ENCODE measurements around the gene FOXO6. TPM values are rescaled to one million over a fixed set of nuclear protein-coding genes. Genes with fewer than 3 reads are reported as not detected.

Gene FOXO6
- total and polyA plus RNA-seq, 2 of the 13 experiments (the other 11 are each of a cell fraction or from before 2014, with no cell fraction given) = 0.13 TPM; not detected in 1

GRCh38 chr1:41325801-41326200 is 35.4 kb upstream of the FOXO6 start:
- Histone ChIP-seq H3K9ac (ENCODE audit: insufficient read depth, low read depth, low read length) (no peak overlapping the region), H4K20me1 (ENCODE audit: insufficient read depth, low read length) (no peaks in the 10 kb centered on the region), H3K4me3 (replicated peaks in 1 of 3; ENCODE audit: insufficient read depth in 1 of 3, low read depth in 2 of 3, low read length in 3 of 3) (no peak overlapping the region), H2AFZ (ENCODE audit: low read length) (no peak overlapping the region), H3K27me3 (ENCODE audit: control insufficient read depth in 1 of 2, insufficient read depth in 2 of 2, low read length in 2 of 2) (peaks cover 0 to 4% of the 10 kb centered on the region in 2 experiments; a peak in 2 of 5 replicates), H3K79me2 (ENCODE audit: insufficient read depth, low read length) (no peaks in the 10 kb centered on the region), H3K4me1 (ENCODE audit: insufficient read depth, low read length) (no peaks in the 10 kb centered on the region), H3K27ac (ENCODE audit: extremely low read length, insufficient read depth, low read length) (no peak overlapping the region), H3K36me3 (replicated peaks in 1 of 2; ENCODE audit: control insufficient read depth in 1 of 2, insufficient read depth in 2 of 2, low read length in 2 of 2) (no peaks in the 10 kb centered on the region), H3K4me2 (ENCODE audit: low read depth, low read length) (no peak overlapping the region), H3K9me3 (ENCODE audit: low read length) (no peaks in the 10 kb centered on the region)
- no TSS peak for BruUV-seq (replicated peaks)
- in situ Hi-C loops (cut with HindIII; ENCODE audit: extremely low pct_ligation_motif_present, low pct_unique_long_range_greater_than_20kb) = no loop called here
- FAIRE-seq = no peak
- intact Hi-C loops (cut with micrococcal nuclease; ENCODE audit: unreplicated experiment) = no loop called here
- TF ChIP-seq ZNF251 (CRISPR knock-in tag; IDR thresholded peaks at IDR 0.05) (no peak), LCORL (IDR thresholded peaks at IDR 0.05) (no peak), LCORL (CRISPR knock-in tag; IDR thresholded peaks at IDR 0.05) (no peak), FOXO4 (CRISPR knock-in tag; conservative IDR thresholded peaks at IDR 0.05) (no peak), TCF12 (IDR thresholded peaks at IDR 0.05) (no peak), TCF12 (CRISPR knock-in tag; IDR thresholded peaks at IDR 0.05) (no peak), SMARCE1 (IDR thresholded peaks at IDR 0.05; ENCODE audit: borderline replicate concordance) (no peak), ZNF850 (CRISPR knock-in tag; conservative IDR thresholded peaks at IDR 0.05) (no peak), MIXL1 (CRISPR knock-in tag; IDR thresholded peaks at IDR 0.05) (no peak), IRX3 (CRISPR knock-in tag; IDR thresholded peaks at IDR 0.05; ENCODE audit: borderline replicate concordance, low read depth) (no peak), MIER3 (CRISPR knock-in tag; IDR thresholded peaks at IDR 0.05; ENCODE audit: borderline replicate concordance) (no peak), SP5 (CRISPR knock-in tag; IDR thresholded peaks at IDR 0.05; ENCODE audit: borderline replicate concordance, low read depth) (no peak), ELF4 (CRISPR knock-in tag; IDR thresholded peaks at IDR 0.05; ENCODE audit: borderline replicate concordance) (no peak), ZNF674 (CRISPR knock-in tag; IDR thresholded peaks at IDR 0.05; ENCODE audit: low read depth) (no peak), FIP1L1 (IDR thresholded peaks at IDR 0.05; ENCODE audit: borderline replicate concordance, insufficient read depth, low read depth, low read length) (no peak), PAX8 (CRISPR knock-in tag; IDR thresholded peaks at IDR 0.05; ENCODE audit: borderline replicate concordance) (no peak), ZNF431 (CRISPR knock-in tag; IDR thresholded peaks at IDR 0.05; ENCODE audit: borderline replicate concordance, low read depth) (no peak)
- WGBS (ENCODE audit: low lambda C conversion rate) = 30% methylated on average over 6 of the region's 6 CpGs
- ChIA-PET POLR2A (no interaction called here), CTCF (ENCODE audit: low intra/inter-chr PET ratio, low total read pairs) (no interaction called here)
- DNase-seq (ENCODE audit: low spot score) = no peak
- no peak for ATAC-seq

All from HepG2 (cell line).